Measurements from ENCODE around the gene BTC. TPM values are rescaled to one million over a fixed set of nuclear protein-coding genes. Genes with fewer than 3 reads are reported as not detected.

The BTC gene
- total and polyA plus RNA-seq, 2 of the 13 experiments (the other 11 are each of a cell fraction or from before 2014, with no cell fraction given): not detected

DNA sequence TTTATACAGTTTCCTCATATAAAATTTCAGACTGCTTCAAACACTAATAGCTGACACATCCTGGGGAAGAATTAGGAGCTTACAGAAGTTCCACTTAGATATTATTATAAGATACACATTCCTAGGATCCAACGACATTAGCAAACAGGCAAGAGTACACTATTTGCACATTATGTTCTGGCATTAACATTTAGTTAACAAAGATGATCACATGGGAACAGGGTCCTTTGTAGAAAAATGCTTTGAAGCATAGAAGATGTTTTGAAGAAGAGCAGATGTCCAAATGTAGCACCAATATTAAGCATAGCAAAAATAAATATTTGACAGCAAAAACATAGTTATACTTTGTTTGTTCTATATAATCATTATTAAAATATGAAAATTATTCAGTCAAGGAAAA is 52.1 kb downstream of the BTC start (continued):
- TF ChIP-seq, protein P1, sequence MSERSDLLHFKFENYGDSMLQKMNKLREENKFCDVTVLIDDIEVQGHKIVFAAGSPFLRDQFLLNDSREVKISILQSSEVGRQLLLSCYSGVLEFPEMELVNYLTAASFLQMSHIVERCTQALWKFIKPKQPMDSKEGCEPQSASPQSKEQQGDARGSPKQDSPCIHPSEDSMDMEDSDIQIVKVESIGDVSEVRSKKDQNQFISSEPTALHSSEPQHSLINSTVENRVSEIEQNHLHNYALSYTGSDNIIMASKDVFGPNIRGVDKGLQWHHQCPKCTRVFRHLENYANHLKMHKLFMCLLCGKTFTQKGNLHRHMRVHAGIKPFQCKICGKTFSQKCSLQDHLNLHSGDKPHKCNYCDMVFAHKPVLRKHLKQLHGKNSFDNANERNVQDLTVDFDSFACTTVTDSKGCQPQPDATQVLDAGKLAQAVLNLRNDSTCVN (CRISPR knock-in tag; IDR thresholded peaks at IDR 0.05; ENCODE audit: borderline replicate concordance): no peak
- TF ChIP-seq SAP130 (CRISPR knock-in tag; IDR thresholded peaks at IDR 0.05; ENCODE audit: low read depth) (no peak), MBD4 (IDR thresholded peaks at IDR 0.05; ENCODE audit: borderline replicate concordance, low read length) (no peak), ATAD3A (CRISPR knock-in tag; IDR thresholded peaks at IDR 0.05) (no peak), ZNF12 (CRISPR knock-in tag; IDR thresholded peaks at IDR 0.05) (no peak)

DNA sequence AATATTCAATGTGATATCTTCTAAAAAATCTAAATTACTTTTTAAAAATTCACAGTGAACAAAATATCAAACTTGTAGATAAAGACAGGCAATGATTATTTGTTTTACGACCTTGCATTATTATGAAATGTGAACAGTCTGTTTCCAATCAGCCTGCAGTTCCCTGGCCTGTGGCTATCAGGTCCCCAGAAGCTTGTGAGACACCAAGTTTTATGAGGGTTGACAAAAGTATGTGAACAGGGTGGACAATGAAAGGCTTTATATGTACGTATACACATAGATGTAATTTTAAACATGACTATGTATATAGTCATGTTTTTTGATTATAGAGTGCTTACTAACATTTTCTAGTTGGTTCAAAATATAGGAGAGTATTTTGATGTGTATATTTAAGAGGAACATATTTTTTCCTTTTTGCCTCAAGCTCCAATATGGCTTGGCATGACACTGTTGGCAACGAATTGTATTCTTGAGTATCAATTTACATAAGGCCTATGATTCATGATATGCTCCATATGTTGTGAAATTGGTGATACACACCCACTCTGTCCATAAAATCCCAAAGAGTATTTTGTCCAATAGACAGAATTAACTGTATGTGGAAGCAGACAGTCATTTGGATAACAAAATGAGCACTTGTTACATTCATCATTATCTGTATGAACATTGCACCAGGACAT is 55.7 kb downstream of the BTC start:
- no peak for DNase-seq (ENCODE audit: low spot score)
- no peak overlapping the region for H3K4me3 ChIP-seq (replicated peaks in 1 of 3; ENCODE audit: insufficient read depth in 1 of 3, low read depth in 2 of 3, low read length in 3 of 3)
- no peak overlapping the region for H3K27ac ChIP-seq (ENCODE audit: extremely low read length, insufficient read depth, low read length)
- no peak for TF ChIP-seq ZNF629 (CRISPR knock-in tag; conservative IDR thresholded peaks at IDR 0.05)
- TF ChIP-seq NPAS2 (CRISPR knock-in tag; IDR thresholded peaks at IDR 0.05; ENCODE audit: borderline replicate concordance): no peak
- TF ChIP-seq ZNF83 (CRISPR knock-in tag; IDR thresholded peaks at IDR 0.05; ENCODE audit: borderline replicate concordance): no peak
- TF ChIP-seq ZNF570 (CRISPR knock-in tag; IDR thresholded peaks at IDR 0.05; ENCODE audit: borderline replicate concordance): no peak
- TF ChIP-seq MTA1 (CRISPR knock-in tag; IDR thresholded peaks at IDR 0.05; ENCODE audit: borderline replicate concordance): no peak
- TF ChIP-seq, protein P2, sequence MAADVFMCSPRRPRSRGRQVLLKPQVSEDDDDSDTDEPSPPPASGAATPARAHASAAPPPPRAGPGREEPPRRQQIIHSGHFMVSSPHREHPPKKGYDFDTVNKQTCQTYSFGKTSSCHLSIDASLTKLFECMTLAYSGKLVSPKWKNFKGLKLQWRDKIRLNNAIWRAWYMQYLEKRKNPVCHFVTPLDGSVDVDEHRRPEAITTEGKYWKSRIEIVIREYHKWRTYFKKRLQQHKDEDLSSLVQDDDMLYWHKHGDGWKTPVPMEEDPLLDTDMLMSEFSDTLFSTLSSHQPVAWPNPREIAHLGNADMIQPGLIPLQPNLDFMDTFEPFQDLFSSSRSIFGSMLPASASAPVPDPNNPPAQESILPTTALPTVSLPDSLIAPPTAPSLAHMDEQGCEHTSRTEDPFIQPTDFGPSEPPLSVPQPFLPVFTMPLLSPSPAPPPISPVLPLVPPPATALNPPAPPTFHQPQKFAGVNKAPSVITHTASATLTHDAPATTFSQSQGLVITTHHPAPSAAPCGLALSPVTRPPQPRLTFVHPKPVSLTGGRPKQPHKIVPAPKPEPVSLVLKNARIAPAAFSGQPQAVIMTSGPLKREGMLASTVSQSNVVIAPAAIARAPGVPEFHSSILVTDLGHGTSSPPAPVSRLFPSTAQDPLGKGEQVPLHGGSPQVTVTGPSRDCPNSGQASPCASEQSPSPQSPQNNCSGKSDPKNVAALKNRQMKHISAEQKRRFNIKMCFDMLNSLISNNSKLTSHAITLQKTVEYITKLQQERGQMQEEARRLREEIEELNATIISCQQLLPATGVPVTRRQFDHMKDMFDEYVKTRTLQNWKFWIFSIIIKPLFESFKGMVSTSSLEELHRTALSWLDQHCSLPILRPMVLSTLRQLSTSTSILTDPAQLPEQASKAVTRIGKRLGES (CRISPR knock-in tag; IDR thresholded peaks at IDR 0.05; ENCODE audit: borderline replicate concordance): no peak
- no peak overlapping the region for H2AFZ ChIP-seq (ENCODE audit: low read length)
- POLR2A ChIA-PET: no interaction called here
- H3K79me2 ChIP-seq (ENCODE audit: insufficient read depth, low read length): no peaks in the 10 kb centered on the region
- 8% methylated on average over 3 of the region's 3 CpGs for WGBS (ENCODE audit: low lambda C conversion rate)
- CTCF ChIA-PET (ENCODE audit: low intra/inter-chr PET ratio, low total read pairs): no interaction called here
- H3K36me3 ChIP-seq (replicated peaks in 1 of 2; ENCODE audit: control insufficient read depth in 1 of 2, insufficient read depth in 2 of 2, low read length in 2 of 2): no peaks in the 10 kb centered on the region
- H3K9ac ChIP-seq (ENCODE audit: insufficient read depth, low read depth, low read length): no peak overlapping the region
- H4K20me1 ChIP-seq (ENCODE audit: insufficient read depth, low read length): no peaks in the 10 kb centered on the region
- H3K4me1 ChIP-seq (ENCODE audit: insufficient read depth, low read length): no peaks in the 10 kb centered on the region
- FAIRE-seq: no peak
- intact Hi-C loops (cut with micrococcal nuclease; ENCODE audit: unreplicated experiment): no loop called here
- H3K9me3 ChIP-seq (ENCODE audit: low read length): no peaks in the 10 kb centered on the region
- ATAC-seq: no peak
- BruUV-seq (replicated peaks): no TSS peak
- in situ Hi-C loops (cut with HindIII; ENCODE audit: extremely low pct_ligation_motif_present, low pct_unique_long_range_greater_than_20kb): no loop called here
- H3K27me3 ChIP-seq (ENCODE audit: control insufficient read depth in 1 of 2, insufficient read depth in 2 of 2, low read length in 2 of 2): no peaks in the 10 kb centered on the region
- no peak overlapping the region for H3K4me2 ChIP-seq (ENCODE audit: low read depth, low read length)
